SH-SY5Y (cell line): Measurements from ENCODE around the gene SCAF4.
A peak's percentile ranks its signal among the peaks of the same experiment; 100 is the strongest.

Experiments used
- GATA2 ChIP-seq: IDR thresholded peaks from 2 replicates; pipeline ENCODE4 v1.6.1; 2011; ENCODE audit warnings: mild to moderate bottlenecking, low read depth, low read length
- GATA3 ChIP-seq: IDR thresholded peaks from 2 replicates; pipeline ENCODE4 v1.6.1; 2011; ENCODE audit warnings: low read depth, mild to moderate bottlenecking, low read length, moderate library complexity

The SCAF4 gene

DNA sequence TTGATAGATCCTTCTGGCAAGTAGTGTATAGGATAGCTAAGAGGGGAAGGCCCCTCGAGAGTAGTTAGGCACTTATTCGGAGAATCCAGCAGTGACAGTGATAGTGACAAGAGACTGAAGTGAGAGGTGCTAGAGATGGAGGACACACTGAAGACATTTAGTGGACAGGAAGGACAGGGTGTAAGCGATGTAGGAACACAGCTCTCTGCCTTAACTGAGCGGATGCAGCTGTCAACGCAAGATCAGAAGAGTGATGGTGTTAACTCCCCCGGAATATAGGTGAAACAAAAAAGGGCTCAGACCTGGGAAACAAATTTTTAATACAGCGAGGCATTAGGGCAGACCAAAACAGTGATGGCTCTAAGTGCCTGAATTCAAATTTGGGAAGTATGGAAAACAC is 56.6 kb downstream of the SCAF4 start:
- TF ChIP-seq GATA3, result no peak
- TF ChIP-seq GATA2, result no peak

DNA sequence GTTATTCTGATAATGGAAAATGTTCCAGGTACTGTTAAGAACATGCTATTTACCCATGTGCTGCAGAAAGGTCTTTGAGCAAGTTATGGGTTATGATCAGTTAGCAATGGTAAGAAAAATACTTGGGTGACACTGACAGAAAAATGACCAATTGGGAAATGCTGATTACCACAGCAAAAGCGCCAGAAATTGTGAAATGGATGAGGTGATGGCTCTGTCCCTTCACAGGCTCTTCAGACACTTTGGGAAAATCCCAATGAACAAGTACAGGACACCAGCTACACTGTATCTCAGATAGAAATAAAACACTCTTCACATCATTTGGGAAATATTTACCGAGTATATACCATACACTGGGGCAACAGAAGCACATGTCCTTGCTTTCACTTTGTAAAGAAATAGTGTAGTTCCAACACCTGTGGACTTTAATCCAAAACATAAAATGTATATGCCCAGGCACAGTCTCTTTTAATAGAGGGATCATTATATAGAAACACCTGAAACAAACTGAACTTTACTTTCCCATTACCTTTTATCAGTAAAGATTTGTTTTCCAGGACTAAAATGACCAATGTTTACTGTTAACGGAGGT is 58.5 kb downstream of the SCAF4 start:
- TF ChIP-seq GATA2, result no peak
- no peak for TF ChIP-seq GATA3

DNA sequence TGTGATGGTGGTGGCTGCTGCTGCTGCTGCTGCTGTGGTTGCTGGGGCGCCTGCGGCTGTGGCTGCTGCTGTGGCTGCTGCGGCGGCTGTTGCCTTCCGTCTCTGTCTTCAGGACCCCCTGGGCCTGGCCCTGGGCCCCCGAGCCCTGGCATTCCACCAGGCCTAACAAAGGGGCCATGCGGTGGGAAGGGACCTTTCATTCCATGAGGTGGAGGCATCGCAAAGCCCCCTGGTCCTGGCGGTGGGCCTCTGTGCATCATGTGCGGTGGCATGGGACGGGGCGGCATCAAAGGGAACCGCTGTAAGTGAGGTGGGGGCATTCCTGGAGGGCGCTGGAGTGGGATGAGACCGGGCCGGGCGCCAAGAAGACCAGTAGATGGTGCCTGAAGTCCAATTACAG is 60.0 kb downstream of the SCAF4 start:
- TF ChIP-seq GATA3, result no peak
- no peak for TF ChIP-seq GATA2

DNA sequence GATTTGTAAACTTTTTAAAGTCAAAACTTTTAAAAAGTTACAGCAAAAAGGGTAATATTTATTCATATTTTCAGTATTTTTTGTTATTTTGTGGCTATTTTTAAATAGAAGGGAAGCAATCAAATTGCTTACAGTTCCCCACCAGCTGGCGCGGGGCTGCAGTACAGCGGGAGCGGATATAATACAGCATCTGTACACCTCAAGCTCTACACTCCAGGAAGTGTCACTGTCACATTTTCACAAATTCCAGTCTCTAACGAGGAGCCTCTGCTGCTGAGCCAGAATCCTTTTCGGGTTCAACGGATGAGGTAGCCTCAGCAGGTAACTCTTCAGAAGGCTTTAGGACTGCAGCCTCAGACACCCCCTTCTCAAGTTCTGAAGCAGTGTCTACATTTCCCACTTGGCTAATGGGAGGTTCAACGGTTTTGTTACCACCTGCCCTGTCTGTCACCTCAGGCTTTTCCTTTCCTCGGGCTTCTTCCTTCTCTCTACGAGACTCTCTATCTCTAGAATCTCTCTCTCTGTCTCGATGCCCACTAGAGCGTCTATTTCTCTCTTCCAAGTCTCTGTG is 60.7 kb downstream of the SCAF4 start:
- no peak for TF ChIP-seq GATA3

DNA sequence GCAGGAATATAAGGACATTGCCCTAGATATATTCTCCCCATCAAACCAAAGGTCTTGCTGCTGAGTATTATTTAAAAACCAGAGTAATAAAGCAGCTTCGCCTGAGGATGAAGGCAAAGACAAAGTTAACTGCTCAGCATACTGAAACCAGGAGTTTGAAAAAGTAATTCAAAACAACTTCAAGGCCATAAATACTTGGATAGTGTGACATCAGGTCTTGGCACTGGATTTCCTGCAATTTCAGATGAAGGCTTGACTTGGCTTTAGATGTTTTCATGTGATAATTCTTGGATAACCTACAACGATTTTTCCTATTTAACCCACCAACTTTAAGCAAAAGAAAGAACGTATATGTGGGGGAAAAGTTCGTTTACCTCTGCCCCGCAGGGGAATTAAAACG is 61.8 kb downstream of the SCAF4 start:
- TF ChIP-seq GATA3 (no peak), GATA2 (no peak)

DNA sequence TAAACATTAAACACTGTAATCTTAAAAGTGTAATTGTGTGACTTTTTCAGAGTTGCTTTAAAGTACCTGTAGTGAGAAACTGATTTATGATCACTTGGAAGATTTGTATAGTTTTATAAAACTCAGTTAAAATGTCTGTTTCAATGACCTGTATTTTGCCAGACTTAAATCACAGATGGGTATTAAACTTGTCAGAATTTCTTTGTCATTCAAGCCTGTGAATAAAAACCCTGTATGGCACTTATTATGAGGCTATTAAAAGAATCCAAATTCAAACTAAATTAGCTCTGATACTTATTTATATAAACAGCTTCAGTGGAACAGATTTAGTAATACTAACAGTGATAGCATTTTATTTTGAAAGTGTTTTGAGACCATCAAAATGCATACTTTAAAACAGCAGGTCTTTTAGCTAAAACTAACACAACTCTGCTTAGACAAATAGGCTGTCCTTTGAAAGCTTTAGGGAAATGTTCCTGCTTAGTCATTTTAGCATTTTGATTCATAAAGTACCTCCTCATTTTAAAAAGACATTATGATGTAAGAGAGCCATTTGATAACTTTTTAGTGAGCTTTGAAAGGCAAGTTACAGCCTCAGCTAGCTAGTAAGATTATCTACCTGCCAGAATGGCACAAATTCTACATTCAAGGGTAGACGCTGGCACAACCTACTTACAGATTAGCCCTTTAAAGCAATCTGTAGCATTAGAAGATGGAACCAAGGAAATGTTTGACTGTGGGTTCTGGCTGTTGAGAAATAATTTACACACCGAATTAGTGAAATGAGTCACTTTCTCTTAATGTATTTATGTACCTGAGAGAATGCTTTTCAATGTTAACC is 63.0 kb downstream of the SCAF4 start:
- TF ChIP-seq GATA3, result no peak
- TF ChIP-seq GATA2, result no peak

DNA sequence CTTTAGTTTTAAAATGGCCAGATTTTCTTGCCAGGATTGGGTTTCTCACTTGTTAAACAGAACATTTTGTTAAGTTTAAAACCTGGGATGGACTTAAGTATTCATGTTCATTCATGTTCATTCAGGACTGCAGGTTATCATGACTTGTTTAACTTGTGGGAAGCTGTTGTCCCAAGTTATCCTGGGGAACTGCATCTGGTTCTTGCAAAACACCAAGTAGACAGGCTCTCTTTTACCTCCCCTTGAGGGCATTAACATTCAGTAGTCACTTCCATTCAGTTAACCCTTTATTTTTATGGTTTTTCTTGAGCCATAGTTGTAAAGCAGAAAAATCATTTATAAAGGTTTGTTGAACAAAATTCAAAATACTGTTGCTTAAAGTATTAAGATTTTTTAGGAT is 64.3 kb downstream of the SCAF4 start:
- TF ChIP-seq GATA2 (no peak), GATA3 (no peak)

DNA sequence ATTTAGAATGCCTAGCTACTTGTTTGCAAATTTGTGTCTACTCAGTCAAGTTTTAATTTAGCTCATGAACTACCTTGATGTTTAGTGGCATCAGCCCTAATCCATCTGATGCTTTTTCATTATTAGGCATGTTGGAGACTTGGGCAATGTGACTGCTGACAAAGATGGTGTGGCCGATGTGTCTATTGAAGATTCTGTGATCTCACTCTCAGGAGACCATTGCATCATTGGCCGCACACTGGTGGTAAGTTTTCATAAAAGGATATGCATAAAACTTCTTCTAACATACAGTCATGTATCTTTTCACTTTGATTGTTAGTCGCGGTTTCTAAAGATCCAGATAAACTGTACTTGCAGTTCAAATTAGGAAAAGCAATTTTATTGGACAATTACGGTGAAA is 64.8 kb downstream of the SCAF4 start:
- TF ChIP-seq GATA2, result no peak
- no peak for TF ChIP-seq GATA3

DNA sequence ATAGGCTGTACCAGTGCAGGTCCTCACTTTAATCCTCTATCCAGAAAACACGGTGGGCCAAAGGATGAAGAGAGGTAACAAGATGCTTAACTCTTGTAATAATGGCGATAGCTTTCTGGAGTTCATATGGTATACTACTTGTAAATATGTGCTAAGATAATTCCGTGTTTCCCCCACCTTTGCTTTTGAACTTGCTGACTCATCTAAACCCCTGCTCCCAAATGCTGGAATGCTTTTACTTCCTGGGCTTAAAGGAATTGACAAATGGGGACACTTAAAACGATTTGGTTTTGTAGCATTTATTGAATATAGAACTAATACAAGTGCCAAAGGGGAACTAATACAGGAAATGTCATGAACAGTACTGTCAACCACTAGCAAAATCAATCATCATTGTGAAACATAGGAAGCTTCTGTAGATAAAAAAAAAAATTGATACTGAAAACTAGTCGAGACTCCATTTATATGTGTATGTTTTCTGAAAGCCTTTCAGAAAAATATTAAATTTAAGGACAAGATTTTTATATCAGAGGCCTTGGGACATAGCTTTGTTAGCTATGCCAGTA is 65.4 kb downstream of the SCAF4 start:
- TF ChIP-seq GATA2 (no peak), GATA3 (no peak)

DNA sequence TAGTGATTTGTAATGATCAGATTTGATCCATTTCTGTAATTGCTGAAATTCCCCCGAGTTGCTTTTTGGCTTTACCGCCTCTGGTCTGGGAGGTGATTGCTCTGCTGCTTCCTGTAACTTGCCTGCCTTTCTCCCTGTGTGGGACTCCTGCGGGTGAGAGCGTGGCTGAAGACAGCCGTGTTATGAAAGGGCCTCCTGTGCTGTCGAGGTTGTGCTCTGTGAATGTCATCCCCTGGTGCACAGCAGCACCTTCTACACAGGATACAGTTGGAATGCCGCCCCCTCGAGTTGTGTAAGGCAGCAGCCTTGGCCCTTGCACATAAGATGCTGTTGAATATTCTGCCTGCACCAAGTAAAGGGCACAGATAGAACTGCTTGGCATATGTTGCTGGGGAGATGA is 66.5 kb downstream of the SCAF4 start:
- no peak for TF ChIP-seq GATA2
- no peak for TF ChIP-seq GATA3

DNA sequence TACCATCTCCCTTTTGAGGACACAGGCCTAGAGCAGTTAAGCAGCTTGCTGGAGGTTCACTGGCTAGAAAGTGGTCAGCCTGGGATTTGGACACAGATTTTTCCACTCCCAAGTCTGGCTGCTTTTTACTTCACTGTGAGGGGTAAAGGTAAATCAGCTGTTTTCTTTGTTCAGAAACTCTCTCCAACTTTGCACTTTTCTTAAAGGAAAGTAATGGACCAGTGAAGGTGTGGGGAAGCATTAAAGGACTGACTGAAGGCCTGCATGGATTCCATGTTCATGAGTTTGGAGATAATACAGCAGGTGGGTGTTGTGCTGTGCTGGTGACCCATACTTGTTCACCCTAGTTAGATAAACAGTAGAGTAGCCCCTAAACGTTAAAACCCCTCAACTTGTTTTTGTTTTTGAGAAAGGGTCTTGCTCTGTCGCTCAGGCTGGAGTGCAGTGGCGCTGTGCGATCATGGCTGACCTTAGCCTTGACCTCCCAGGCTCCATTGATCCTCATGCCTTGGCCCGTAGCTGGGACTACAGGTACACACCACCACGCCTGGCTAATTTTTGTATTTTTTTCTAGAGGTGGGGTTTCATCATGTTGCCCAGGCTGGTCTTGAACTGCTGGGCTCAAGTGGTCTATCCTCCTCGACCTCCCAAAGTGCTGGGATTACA is 68.2 kb downstream of the SCAF4 start:
- TF ChIP-seq GATA3 (no peak), GATA2 (peak; percentile 38; the same call in 1 of the 2 replicates)

DNA sequence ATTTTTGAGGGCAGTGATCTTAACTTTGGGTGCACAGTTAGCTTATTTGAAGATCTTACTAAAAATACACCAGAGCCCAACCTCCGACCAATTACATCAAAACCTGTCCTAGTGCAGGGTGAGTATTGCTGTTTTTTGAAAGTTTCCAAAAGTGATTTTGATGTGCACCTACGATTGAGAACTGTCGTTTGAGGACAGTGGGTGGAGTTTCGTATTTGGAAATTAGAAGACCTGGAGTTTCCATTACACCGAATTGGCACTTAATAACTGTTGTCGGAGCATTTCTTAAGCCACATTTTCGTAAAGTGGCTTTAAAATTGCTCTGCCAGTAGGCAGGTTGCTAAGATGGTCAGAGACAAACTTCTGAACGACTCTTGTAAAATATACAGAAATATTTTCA is 71.3 kb downstream of the SCAF4 start:
- TF ChIP-seq GATA2 (no peak), GATA3 (no peak)

DNA sequence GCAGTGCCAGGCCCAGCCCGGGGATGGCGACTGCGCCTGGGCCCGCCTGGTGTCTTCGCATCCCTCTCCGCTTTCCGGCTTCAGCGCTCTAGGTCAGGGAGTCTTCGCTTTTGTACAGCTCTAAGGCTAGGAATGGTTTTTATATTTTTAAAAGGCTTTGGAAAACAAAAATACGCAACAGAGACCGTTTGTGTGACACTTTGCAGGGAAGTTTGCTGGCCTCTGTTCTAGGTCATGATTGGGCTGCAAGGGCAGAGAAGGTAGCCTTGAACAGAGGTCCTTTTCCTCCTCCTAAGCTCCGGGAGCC is 71.7 kb downstream of the SCAF4 start:
- no peak for TF ChIP-seq GATA3
- TF ChIP-seq GATA2, result no peak

DNA sequence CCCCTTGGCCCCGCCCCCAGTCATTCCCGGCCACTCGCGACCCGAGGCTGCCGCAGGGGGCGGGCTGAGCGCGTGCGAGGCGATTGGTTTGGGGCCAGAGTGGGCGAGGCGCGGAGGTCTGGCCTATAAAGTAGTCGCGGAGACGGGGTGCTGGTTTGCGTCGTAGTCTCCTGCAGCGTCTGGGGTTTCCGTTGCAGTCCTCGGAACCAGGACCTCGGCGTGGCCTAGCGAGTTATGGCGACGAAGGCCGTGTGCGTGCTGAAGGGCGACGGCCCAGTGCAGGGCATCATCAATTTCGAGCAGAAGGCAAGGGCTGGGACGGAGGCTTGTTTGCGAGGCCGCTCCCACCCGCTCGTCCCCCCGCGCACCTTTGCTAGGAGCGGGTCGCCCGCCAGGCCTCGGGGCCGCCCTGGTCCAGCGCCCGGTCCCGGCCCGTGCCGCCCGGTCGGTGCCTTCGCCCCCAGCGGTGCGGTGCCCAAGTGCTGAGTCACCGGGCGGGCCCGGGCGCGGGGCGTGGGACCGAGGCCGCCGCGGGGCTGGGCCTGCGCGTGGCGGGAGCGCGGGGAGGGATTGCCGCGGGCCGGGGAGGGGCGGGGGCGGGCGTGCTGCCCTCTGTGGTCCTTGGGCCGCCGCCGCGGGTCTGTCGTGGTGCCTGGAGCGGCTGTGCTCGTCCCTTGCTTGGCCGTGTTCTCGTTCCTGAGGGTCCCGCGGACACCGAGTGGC is 72.2 kb downstream of the SCAF4 start, which contains the start of gene SOD1:
Gene SOD1 (plus strand): TSS at position 158 of the 723 bp plus-strand sequence. CDS start 77 bp downstream, at position 235.
- no peak for TF ChIP-seq GATA3

DNA sequence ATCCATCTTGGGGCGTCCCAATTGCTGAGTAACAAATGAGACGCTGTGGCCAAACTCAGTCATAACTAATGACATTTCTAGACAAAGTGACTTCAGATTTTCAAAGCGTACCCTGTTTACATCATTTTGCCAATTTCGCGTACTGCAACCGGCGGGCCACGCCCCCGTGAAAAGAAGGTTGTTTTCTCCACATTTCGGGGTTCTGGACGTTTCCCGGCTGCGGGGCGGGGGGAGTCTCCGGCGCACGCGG is 72.7 kb downstream of the SCAF4 start:
- TF ChIP-seq GATA2 (no peak), GATA3 (no peak)
